Measurements from ENCODE around the gene SOX21.

SOX21 gene

DNA sequence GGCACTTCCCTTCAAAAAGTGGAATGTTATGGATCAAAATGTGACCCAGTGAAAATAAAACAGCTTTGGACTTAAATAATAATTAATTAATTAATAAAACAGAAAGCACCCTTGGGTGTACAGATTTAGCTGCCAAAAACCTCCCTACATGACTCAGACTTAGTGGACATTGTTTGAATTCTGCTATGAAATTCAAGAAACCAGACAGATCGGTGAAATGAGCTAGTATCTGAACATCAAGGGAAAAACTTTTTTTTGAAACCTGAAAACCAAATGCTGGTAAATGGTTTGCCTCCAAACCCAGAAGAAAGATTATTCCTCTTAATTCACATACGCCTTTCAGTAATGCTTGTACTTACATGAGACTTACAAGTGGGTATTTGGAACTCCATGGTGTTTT, 33.5 kb downstream of the SOX21 start:
- DNase-seq: no peak

DNA sequence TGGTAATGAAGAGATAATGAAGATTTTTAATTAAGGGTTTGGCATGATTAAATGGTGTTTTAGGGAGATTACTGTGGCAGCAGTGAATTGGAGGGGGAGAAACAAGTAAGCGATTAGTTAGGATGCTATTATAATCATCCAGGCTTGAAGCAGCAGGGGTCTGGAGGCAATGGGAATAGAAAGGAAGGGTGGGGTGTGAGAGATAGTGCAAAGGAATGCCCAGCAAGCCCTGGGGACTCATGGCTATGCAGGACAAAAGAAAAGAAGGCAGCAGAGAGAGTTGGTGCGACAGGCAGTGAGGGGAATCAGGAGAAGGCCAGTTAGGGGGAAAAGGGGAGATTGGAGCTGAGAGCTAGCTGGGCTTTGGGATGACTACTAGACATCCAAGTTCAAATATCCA, 34.5 kb downstream of the SOX21 start:
- DNase-seq: no peak

DNA sequence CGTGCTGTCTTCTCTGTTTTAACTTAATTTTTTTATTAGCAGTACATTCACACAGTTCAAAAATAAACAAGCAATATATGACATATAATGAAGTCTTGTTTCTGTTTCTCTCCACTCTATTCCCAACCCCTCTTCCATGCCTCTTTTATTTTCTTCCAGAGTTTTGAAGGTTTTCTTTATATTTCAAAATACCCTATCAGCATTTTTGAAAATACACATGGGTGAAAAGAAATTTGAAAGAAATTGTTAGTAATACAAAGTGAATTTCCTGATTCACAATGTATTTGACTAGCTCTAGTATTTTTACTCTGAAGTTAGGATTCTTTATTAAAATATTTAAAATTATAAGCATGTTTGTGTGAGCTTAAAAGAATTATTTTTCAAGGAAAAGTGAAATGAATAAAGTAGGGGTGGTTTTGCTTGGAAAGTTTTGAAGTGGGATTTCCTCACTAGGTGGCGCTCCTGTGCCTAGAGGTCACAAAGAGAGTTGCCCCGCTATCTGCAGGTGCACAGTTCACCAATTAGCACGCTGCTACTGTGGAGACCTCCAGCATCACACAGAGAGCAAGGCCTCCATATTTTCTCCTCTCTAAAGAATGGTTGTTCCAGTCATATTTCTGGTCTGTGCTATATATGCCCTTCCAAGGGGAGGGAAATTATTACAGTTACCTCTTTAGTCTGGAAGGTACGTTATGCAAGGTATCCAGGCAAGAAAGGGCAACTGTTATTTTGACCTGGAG, 37.6 kb downstream of the SOX21 start:
- DNase-seq: peak; percentile 56 to 76 (median 66)

DNA sequence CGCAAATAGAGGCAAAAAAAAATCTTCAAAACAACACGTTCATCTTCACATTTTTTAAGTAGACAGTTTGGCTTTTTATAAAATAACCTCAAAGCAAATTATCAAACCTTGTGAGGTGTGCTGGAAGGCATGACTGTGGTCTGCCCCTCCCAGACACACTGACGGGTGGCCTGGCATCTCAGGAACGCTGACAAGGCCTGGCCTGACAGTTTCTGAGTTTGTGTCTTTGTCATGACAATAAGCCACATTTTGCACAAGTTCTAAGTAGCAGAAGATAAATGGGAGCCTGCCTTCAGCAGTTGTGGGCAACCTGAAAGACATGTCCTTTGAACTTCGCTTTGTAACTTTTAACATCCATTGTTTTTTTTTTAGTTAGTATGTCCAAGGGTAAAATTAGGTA, 38.5 kb downstream of the SOX21 start:
- no peak for DNase-seq

DNA sequence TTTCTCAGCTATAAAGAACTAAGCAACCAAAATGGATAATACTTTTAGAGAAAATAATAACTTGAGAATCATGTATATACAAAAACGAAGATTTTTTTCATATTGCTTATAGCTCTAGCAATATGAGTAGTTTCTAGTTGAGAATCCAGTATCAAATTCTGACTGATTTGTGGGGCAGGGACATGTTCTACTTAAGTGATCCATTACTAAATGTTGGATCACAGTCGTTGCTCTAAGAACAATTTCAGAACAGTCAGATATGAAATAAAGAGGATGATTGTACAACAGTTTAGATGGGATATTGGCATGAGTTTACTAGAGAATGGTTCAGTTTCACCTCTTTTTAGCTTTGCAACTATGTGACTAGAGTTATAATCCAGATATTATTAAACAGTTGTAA, 39.9 kb downstream of the SOX21 start:
- DNase-seq: no peak

DNA sequence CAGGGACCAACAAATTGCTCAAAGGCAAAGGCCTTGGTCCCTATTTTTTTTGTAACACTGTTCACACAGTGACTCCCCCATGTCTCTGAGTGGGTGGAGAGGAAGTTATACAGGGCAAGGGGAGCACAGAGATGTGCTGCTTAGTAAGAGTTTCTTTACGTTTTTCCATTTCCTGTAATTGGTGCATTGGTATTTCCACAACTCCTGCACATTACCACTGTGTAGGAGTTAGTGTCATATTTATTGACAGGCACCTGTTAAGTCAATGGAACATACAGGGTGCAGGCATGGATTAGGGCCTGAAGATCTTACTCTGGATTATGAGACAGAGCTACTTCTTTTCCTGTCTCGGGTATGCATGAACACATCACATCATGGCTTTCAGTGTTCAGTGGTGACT, 45.2 kb downstream of the SOX21 start:
- DNase-seq: peak; percentile 19 to 71 (median 42)

DNA sequence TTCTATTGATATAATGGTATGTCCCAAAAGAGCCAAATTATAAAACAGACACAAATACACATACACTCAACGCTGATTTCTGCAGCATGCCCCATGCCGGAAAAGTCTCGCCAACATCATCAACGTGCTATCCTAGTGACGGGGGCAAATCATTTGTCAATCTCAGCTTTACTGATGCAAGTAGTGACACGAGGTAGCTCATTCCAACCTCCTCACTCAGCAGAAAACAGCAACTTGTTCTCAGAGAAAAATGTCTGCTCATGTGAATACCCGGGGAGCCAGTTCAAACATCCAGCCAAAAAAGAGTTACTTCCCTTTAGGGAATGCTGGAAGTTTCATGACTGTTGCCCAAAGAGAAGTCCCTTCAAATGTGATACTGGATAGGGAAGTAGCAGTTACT, 46.3 kb downstream of the SOX21 start:
- peak; percentile 4 to 19 (median 13) for DNase-seq

DNA sequence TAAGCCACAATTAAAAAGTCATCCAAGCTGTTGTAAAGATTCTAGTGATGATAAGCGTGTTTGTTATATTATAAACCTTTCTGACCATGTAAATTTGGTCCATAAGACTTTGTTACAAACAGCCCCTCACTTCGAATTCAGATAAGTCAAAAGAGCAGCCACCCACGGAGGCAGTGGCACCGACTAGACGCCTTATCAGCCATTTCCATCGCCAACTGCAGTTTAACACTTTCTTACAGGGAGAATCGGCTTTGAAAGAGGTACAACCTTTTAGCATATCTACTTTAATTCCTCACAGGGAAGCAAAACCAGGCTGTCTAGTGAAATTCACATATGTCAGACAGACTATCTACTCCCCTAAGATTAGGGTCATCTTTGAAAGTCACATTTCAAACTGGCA, 47.5 kb downstream of the SOX21 start:
- no peak for DNase-seq

DNA sequence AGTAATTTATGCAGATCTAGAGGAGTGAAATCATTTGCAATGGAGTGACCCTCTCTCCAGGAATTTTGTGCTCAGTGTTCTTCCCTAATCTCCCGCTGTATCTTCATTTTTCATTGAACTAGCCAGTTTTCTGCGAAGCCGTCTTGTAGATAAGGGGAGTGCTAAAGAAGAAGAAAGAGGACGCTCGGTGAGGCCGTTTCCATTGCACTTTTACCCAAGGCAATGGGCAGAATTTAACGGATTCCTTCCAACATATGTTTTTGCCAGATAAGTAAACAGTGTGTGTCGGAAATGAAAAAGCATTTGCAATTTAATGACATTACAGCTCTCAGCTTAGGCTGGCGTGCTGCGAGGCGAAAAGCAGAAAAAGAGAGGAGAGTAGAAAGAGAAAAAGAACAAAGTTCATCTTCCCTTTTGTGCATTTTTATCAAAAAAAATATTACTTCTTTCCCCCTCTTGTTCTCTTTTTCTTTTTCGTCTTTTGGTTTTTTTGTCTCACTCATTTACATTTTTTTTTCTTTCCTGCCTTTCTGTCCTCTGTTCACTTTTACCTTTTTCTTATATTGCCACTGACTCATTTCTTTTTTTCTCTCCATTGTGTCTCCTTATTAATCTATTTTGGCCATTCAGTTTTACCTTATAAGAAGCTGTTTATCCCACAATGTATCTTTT, 49.9 kb downstream of the SOX21 start:
- no peak for DNase-seq

DNA sequence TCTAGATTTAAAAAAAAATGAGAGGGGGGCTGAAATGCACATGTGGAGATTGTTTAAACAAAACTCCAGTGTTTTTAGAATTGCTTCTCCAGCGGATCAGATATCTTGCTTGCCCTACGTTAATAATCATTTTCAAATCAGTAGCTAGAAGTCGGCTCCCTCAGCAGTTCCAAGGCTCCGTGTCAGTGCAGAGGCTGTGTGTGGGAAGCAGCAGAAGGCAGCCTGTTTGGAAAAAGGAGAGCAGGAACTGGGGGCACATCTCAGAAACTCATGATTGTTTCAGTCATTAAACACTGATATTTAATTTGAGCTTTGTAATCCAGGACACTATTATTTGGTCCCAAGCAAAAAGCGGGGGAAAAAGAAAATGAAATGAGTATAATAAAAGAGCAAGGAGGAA, 50.9 kb downstream of the SOX21 start:
- DNase-seq: no peak

DNA sequence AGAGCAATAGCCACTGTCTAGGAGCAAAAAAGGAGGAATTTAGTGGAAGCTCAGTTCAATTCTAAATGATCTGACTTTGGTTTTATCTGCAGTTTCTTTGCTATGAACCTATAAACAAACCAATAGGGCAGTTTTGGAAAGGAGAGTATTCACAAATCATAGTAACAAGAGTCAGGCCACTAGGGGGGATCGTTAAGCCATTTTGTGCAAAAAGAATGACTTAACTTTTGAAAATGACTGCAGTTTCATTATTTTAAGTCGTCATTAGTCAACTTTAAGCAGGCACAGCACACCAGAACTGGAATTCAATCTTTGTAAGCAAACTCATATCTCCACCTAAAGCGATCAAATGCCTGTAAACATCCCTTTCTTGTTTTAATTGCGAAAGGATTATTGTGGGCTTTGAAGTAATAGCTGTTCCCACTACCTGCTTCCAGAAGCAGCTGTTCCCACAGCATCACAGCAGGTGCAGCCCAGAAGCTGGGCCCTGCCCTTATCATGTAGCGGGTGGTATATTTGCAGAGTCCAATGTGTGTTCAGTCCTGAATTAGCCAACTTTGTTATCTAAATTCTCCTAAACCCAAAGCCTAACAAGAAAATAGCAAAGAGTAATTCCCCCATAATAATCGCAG, 51.5 kb downstream of the SOX21 start:
- peak in 3 of 4 experiments; percentile 1 to 13 (median 9) for DNase-seq

Data from suppressor macrophage (primary cell).